ENCODE measurements around the gene POP5.
"Not testable (repeated sequence)": the region's sequence is repeated elsewhere in the genome, so short reads cannot be mapped to it uniquely, and the experiment has no call there.

Gene POP5

DNA sequence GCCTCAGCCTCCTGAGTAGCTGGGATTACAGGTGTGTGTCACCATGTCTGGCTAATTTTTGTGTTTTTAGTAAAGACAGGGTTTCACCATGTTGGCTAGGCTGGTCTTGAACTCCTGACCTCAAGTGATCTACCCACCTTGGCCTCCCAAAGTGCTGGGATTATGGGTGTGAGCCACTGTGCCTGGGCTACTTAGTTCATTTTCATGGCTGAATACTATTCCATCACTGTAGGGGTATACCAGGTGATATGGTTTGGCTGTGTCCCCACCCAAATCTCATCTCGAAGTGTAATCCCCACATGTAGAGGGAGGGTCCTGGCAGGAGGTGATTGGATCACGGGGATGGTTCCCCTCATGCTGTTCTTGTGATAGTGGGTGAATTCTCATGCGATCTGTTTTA lies 36.0 kb upstream of the POP5 start:
- POLR2A ChIA-PET; H3K9me3 ChIP-seq (ENCODE audit: control insufficient read depth, insufficient read depth, low read depth, low read length); H3K36me3 ChIP-seq (ENCODE audit: control insufficient read depth in 2 of 2, insufficient read depth in 1 of 2, low read length in 2 of 2); H3K4me1 ChIP-seq (ENCODE audit: control insufficient read depth, insufficient read depth, low read length); H3K27ac ChIP-seq (ENCODE audit: extremely low read depth, low read depth, low read length); CTCF ChIA-PET; H3K4me3 ChIP-seq (ENCODE audit: low read depth, low read length): not testable (repeated sequence)
- TF ChIP-seq, protein P1, sequence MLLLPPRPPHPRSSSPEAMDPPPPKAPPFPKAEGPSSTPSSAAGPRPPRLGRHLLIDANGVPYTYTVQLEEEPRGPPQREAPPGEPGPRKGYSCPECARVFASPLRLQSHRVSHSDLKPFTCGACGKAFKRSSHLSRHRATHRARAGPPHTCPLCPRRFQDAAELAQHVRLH (tag by site-specific recombination; IDR thresholded peaks at IDR 0.05), result 0 out of 2 replicates have a peak, but pooled peaks have one; percentile 34
- peak; percentile 95 for TF ChIP-seq ZNF146 (tag by site-specific recombination; IDR thresholded peaks at IDR 0.05)

DNA sequence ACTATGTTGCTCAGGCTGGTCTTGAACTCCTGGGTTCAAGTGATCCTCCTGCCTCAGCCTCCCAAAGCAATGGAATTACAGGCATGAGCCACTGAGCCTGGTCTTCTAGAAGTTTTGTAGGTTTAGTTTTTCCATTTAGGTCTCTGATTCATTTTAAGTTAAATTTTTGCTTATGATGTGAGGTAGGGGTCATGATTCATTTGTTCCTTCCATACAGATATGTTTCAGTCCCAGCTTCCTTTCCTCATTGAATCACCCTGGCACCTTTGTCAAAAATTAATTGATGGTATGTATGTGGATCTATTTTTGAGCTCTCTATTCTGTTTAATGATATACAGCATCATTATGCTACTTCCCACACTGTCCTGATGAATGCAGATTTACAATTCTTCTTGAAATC lies 33.6 kb upstream of the POP5 start:
- TF ChIP-seq, protein P1 (tag by site-specific recombination; IDR thresholded peaks at IDR 0.05), result no peak
- TF ChIP-seq ZNF664 (tag by site-specific recombination; IDR thresholded peaks at IDR 0.05) (no peak), TRIM28 (IDR thresholded peaks at IDR 0.05; ENCODE audit: borderline replicate concordance, low read length) (no peak), ZSCAN16 (tag by site-specific recombination; IDR thresholded peaks at IDR 0.05) (no peak), ZNF146 (tag by site-specific recombination; IDR thresholded peaks at IDR 0.05) (no peak), BCL11A (tag by site-specific recombination; IDR thresholded peaks at IDR 0.05; ENCODE audit: low read depth) (no peak), ZNF629 (tag by site-specific recombination; IDR thresholded peaks at IDR 0.05) (no peak), ZNF274 (IDR thresholded peaks at IDR 0.05; ENCODE audit: low read length) (no peak), ZNF274 (tag by site-specific recombination; IDR thresholded peaks at IDR 0.05; ENCODE audit: borderline replicate concordance) (no peak), ZSCAN30 (tag by site-specific recombination; IDR thresholded peaks at IDR 0.05) (no peak), PRDM1 (tag by site-specific recombination; IDR thresholded peaks at IDR 0.05) (no peak), ZFP41 (tag by site-specific recombination; IDR thresholded peaks at IDR 0.05; ENCODE audit: borderline replicate concordance) (no peak), HOXD13 (CRISPR knock-in tag; IDR thresholded peaks at IDR 0.05; ENCODE audit: borderline replicate concordance) (no peak), ZNF16 (tag by site-specific recombination; IDR thresholded peaks at IDR 0.05; ENCODE audit: low read depth) (no peak), ZNF423 (tag by site-specific recombination; IDR thresholded peaks at IDR 0.05) (no peak)
- TF ChIP-seq, protein P2, sequence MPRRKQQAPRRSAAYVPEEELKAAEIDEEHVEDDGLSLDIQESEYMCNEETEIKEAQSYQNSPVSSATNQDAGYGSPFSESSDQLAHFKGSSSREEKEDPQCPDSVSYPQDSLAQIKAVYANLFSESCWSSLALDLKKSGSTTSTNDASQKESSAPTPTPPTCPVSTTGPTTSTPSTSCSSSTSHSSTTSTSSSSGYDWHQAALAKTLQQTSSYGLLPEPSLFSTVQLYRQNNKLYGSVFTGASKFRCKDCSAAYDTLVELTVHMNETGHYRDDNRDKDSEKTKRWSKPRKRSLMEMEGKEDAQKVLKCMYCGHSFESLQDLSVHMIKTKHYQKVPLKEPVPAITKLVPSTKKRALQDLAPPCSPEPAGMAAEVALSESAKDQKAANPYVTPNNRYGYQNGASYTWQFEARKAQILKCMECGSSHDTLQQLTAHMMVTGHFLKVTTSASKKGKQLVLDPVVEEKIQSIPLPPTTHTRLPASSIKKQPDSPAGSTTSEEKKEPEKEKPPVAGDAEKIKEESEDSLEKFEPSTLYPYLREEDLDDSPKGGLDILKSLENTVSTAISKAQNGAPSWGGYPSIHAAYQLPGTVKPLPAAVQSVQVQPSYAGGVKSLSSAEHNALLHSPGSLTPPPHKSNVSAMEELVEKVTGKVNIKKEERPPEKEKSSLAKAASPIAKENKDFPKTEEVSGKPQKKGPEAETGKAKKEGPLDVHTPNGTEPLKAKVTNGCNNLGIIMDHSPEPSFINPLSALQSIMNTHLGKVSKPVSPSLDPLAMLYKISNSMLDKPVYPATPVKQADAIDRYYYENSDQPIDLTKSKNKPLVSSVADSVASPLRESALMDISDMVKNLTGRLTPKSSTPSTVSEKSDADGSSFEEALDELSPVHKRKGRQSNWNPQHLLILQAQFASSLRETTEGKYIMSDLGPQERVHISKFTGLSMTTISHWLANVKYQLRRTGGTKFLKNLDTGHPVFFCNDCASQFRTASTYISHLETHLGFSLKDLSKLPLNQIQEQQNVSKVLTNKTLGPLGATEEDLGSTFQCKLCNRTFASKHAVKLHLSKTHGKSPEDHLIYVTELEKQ (tag by site-specific recombination; IDR thresholded peaks at IDR 0.05; ENCODE audit: borderline replicate concordance), result no peak
- TF ChIP-seq, protein P3, sequence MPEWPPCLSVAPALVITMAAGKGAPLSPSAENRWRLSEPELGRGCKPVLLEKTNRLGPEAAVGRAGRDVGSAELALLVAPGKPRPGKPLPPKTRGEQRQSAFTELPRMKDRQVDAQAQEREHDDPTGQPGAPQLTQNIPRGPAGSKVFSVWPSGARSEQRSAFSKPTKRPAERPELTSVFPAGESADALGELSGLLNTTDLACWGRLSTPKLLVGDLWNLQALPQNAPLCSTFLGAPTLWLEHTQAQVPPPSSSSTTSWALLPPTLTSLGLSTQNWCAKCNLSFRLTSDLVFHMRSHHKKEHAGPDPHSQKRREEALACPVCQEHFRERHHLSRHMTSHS (tag by site-specific recombination; IDR thresholded peaks at IDR 0.05), result no peak
- TF ChIP-seq, protein P4, sequence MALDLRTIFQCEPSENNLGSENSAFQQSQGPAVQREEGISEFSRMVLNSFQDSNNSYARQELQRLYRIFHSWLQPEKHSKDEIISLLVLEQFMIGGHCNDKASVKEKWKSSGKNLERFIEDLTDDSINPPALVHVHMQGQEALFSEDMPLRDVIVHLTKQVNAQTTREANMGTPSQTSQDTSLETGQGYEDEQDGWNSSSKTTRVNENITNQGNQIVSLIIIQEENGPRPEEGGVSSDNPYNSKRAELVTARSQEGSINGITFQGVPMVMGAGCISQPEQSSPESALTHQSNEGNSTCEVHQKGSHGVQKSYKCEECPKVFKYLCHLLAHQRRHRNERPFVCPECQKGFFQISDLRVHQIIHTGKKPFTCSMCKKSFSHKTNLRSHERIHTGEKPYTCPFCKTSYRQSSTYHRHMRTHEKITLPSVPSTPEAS (tag by site-specific recombination; IDR thresholded peaks at IDR 0.05), result no peak
- TF ChIP-seq, protein P5, sequence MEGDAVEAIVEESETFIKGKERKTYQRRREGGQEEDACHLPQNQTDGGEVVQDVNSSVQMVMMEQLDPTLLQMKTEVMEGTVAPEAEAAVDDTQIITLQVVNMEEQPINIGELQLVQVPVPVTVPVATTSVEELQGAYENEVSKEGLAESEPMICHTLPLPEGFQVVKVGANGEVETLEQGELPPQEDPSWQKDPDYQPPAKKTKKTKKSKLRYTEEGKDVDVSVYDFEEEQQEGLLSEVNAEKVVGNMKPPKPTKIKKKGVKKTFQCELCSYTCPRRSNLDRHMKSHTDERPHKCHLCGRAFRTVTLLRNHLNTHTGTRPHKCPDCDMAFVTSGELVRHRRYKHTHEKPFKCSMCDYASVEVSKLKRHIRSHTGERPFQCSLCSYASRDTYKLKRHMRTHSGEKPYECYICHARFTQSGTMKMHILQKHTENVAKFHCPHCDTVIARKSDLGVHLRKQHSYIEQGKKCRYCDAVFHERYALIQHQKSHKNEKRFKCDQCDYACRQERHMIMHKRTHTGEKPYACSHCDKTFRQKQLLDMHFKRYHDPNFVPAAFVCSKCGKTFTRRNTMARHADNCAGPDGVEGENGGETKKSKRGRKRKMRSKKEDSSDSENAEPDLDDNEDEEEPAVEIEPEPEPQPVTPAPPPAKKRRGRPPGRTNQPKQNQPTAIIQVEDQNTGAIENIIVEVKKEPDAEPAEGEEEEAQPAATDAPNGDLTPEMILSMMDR (tag by site-specific recombination; IDR thresholded peaks at IDR 0.05), result no peak
- POLR2A ChIA-PET, result no interaction called here
- CTCF ChIA-PET, result interaction anchor here (1.1 kb wide), 1 partner anchor 32 kb away, joined by 5 read pairs; no protein-coding TSS in a partner anchor
- Histone ChIP-seq H3K36me3 (ENCODE audit: control insufficient read depth in 2 of 2, insufficient read depth in 1 of 2, low read length in 2 of 2) (no peaks in the 10 kb centered on the region), H3K9me3 (ENCODE audit: control insufficient read depth, insufficient read depth, low read depth, low read length) (no peaks in the 10 kb centered on the region), H3K4me3 (ENCODE audit: low read depth, low read length) (no peak overlapping the region), H3K27ac (ENCODE audit: extremely low read depth, low read depth, low read length) (no peak overlapping the region), H3K4me1 (ENCODE audit: control insufficient read depth, insufficient read depth, low read length) (no peaks in the 10 kb centered on the region)

DNA sequence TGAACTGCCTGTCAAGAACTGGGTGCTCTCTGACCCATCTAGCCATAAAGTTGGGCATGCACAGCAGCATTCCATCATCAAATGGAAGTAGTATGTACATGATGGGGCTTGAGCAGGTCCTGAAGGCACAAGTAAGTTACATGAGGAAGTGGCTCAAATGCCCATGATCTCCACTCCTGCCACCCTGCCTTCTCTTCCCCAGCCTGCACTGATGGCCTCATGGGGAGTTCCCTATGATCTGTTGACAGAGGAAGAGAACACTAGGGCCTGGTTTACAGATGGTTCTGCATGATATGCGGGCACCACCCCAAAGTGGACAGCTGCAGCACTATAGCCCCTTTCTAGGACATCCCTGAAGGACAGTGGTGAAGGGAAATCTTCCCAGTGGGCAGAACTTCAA lies 30.3 kb upstream of the POP5 start:
- H3K27ac ChIP-seq (ENCODE audit: extremely low read depth, low read depth, low read length); H3K36me3 ChIP-seq (ENCODE audit: control insufficient read depth in 2 of 2, insufficient read depth in 1 of 2, low read length in 2 of 2); H3K4me1 ChIP-seq (ENCODE audit: control insufficient read depth, insufficient read depth, low read length); POLR2A ChIA-PET; H3K4me3 ChIP-seq (ENCODE audit: low read depth, low read length); H3K9me3 ChIP-seq (ENCODE audit: control insufficient read depth, insufficient read depth, low read depth, low read length): not testable (repeated sequence)
- CTCF ChIA-PET, result interaction anchor here (0.7 to 0.9 kb wide), 2 partner anchors 9 to 100 kb away, joined by 3 read pairs; no protein-coding TSS in a partner anchor
